OCI-LY7 (cell line): ENCODE results near the gene RFX8. TPM values are rescaled to one million over a fixed set of nuclear protein-coding genes. Genes with fewer than 3 reads are reported as not detected.

Source experiments
- BruUV-seq: library from RNA; stranded (reverse); fragments of 400-500 nt; replicated peaks from 2 replicates; lab custom pipeline; 2021; lab: Mats Ljungman, UMichigan
- CTCF ChIA-PET: fragments of 300-600 bp; sonication (Branson Sonifier 250); formaldehyde crosslinking; loops from one replicate; lab custom pipeline; 2022; ENCODE audit warnings: antibody characterized with exemption; ENCODE audit not compliant: unreplicated experiment; lab: Charles Lee
- POLR2A ChIA-PET: fragments of 300-600 bp; sonication (Branson Sonifier 250); formaldehyde crosslinking; loops from one replicate; lab custom pipeline; 2022; ENCODE audit warnings: antibody characterized with exemption; lab: Charles Lee
- DNase-seq: peaks from one replicate; pipeline ENCODE4 v3.0.0-alpha.2; 2015; ENCODE audit warnings: low spot score
- H2AFZ ChIP-seq: fragments of 200-600 bp; sonication (generic), shearing (Covaris generic); 2 replicates; pipeline ENCODE4 v1.6.1; 2014; ENCODE audit warnings: mild to moderate bottlenecking, antibody characterized with exemption, low read length, moderate library complexity
- H3K27ac ChIP-seq: fragments of 200-600 bp; sonication (generic); 2 replicates; pipeline ENCODE4 v1.5.1; 2014; ENCODE audit warnings: mixed run types, low read depth, mild to moderate bottlenecking, moderate library complexity, low read length, inconsistent platforms; ENCODE audit not compliant: poor library complexity, severe bottlenecking
- H3K36me3 ChIP-seq: fragments of 200-600 bp; sonication (generic); 2 replicates; pipeline ENCODE4 v1.6.1; 2014; ENCODE audit warnings: mild to moderate bottlenecking, antibody characterized with exemption, low read length, moderate library complexity, mixed read lengths; ENCODE audit not compliant: insufficient read depth
- H3K4me1 ChIP-seq: fragments of 200-600 bp; sonication (generic); 2 replicates; pipeline ENCODE4 v1.5.1; 2014; ENCODE audit warnings: mild to moderate bottlenecking, low read length; ENCODE audit not compliant: insufficient read depth, poor library complexity, severe bottlenecking
- H3K4me2 ChIP-seq: fragments of 200-600 bp; sonication (generic); 2 replicates; pipeline ENCODE4 v1.6.1; 2014; ENCODE audit warnings: mild to moderate bottlenecking, low read length
- H3K4me3 ChIP-seq: fragments of 200-600 bp; sonication (generic); 2 replicates; pipeline ENCODE4 v1.5.1; 2014; ENCODE audit warnings: mild to moderate bottlenecking, low read depth, low read length; ENCODE audit not compliant: poor library complexity, severe bottlenecking
- H3K79me2 ChIP-seq: fragments of 200-600 bp; sonication (generic); 2 replicates; pipeline ENCODE4 v1.6.1; 2016; ENCODE audit warnings: low read depth, mild to moderate bottlenecking, low read length, moderate library complexity, mixed read lengths; ENCODE audit not compliant: insufficient read depth
- H3K9me2 ChIP-seq: fragments of 200-600 bp; sonication (generic); 2 replicates; pipeline ENCODE4 v1.6.1; 2016; ENCODE audit warnings: mild to moderate bottlenecking, low read length, mixed read lengths; ENCODE audit not compliant: insufficient read depth
- H3K9me3 ChIP-seq: fragments of 200-600 bp; sonication (generic); 2 replicates; pipeline ENCODE4 v1.6.1; 2014; ENCODE audit warnings: mild to moderate bottlenecking, mixed run types, low read length, mixed read lengths
- H4K20me1 ChIP-seq: fragments of 200-600 bp; sonication (generic); 2 replicates; pipeline ENCODE4 v1.6.1; 2014; ENCODE audit warnings: mild to moderate bottlenecking, antibody characterized with exemption, low read length, moderate library complexity, mixed read lengths; ENCODE audit not compliant: insufficient read depth
- EZH2phosphoT487 ChIP-seq: fragments of 200-600 bp; sonication (generic); IDR thresholded peaks from 2 replicates; pipeline ENCODE4 v1.6.1; 2018; ENCODE audit warnings: low read depth, borderline replicate concordance, mild to moderate bottlenecking, mixed run types, antibody characterized with exemption, low read length, moderate library complexity, mixed read lengths
- intact Hi-C: fragments of 100-400 bp; cut with micrococcal nuclease; formaldehyde crosslinking; loops from one replicate; pipeline ENCODE4 v1.10.0; 2022; ENCODE audit not compliant: unreplicated experiment
- total RNA-seq, 2 experiments: library from RNA; depleted of rRNA in 1 of 2; stranded (reverse); fragments of >200 nt in 1 of 2; shearing (Covaris generic) in 1 of 2; gene quantifications; 2 replicates each; pipeline ENCODE4 v1.2.3, GENCODE V29; 2014 to 2022
- TF ChIP-seq, protein P1 (sequence below): fragments of 200-600 bp; sonication (generic); conservative IDR thresholded peaks from 2 replicates; pipeline ENCODE4 v1.5.1; 2014; ENCODE audit warnings: mild to moderate bottlenecking, antibody characterized with exemption, low read length, moderate library complexity, mixed read lengths

Gene RFX8
- total RNA-seq, 2 experiments from 2014 or later = not detected

- no TSS peak for BruUV-seq
- POLR2A ChIA-PET = no interaction called here
- no peaks in the 10 kb centered on the region for H3K79me2 ChIP-seq
- CTCF ChIA-PET = no interaction called here
- no peak overlapping the region for H3K4me2 ChIP-seq
- no peaks in the 10 kb centered on the region for H4K20me1 ChIP-seq
- DNase-seq = no peak
- no peak overlapping the region for H3K4me3 ChIP-seq
- H3K36me3 ChIP-seq = no peaks in the 10 kb centered on the region
- no peak overlapping the region for H3K27ac ChIP-seq
- TF ChIP-seq, protein P1, sequence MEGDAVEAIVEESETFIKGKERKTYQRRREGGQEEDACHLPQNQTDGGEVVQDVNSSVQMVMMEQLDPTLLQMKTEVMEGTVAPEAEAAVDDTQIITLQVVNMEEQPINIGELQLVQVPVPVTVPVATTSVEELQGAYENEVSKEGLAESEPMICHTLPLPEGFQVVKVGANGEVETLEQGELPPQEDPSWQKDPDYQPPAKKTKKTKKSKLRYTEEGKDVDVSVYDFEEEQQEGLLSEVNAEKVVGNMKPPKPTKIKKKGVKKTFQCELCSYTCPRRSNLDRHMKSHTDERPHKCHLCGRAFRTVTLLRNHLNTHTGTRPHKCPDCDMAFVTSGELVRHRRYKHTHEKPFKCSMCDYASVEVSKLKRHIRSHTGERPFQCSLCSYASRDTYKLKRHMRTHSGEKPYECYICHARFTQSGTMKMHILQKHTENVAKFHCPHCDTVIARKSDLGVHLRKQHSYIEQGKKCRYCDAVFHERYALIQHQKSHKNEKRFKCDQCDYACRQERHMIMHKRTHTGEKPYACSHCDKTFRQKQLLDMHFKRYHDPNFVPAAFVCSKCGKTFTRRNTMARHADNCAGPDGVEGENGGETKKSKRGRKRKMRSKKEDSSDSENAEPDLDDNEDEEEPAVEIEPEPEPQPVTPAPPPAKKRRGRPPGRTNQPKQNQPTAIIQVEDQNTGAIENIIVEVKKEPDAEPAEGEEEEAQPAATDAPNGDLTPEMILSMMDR = no peak
- TF ChIP-seq EZH2phosphoT487 = no peak
- no peaks in the 10 kb centered on the region for H3K4me1 ChIP-seq
- H2AFZ ChIP-seq = no peak overlapping the region
- H3K9me3 ChIP-seq = no peaks in the 10 kb centered on the region
- no peaks in the 10 kb centered on the region for H3K9me2 ChIP-seq
- intact Hi-C loops = no loop called here
These were observed 39.7 kb downstream of the RFX8 start for GRCh38 chr2:101435001-101435862.

- intact Hi-C loops = no loop called here
- Histone ChIP-seq H3K9me3 (no peaks in the 10 kb centered on the region), H2AFZ (no peak overlapping the region), H3K9me2 (no peaks in the 10 kb centered on the region), H3K4me2 (no peak overlapping the region), H3K4me3 (no peak overlapping the region), H3K36me3 (no peaks in the 10 kb centered on the region), H3K4me1 (no peaks in the 10 kb centered on the region), H3K79me2 (no peaks in the 10 kb centered on the region), H3K27ac (no peak overlapping the region), H4K20me1 (no peaks in the 10 kb centered on the region)
- DNase-seq = no peak
- CTCF ChIA-PET = no interaction called here
- BruUV-seq = no TSS peak
- TF ChIP-seq, protein P1 = no peak
- TF ChIP-seq EZH2phosphoT487 = no peak
- POLR2A ChIA-PET = no interaction called here
These were observed 41.4 kb downstream of the RFX8 start for GRCh38 chr2:101433465-101433864.
